ENCODE data around the gene SKAP1.
"Not testable (repeated sequence)": the region's sequence is repeated elsewhere in the genome, so short reads cannot be mapped to it uniquely, and the experiment has no call there.

The SKAP1 gene

DNA sequence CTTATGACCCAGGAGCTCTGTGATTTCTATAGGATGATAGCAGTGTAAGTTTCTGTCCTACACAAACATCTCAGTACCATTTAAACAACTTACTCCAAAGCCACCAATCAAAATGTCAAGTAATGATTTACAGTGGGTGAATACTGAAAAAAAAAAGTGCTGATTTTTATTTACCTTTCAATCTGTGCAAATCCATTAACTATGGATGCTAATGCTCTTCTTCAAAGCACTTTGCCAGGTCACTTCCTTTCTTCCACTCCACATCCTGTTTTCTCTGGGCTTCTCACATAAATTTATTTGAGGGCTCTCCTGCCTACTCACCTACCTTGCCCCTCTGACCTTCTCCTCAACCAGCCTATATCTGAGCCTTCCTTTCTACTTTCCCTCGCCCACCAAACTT, 101.6 kb downstream of the SKAP1 start:
- DNase-seq (ENCODE audit: low read depth in 2 of 2) = no peak

DNA sequence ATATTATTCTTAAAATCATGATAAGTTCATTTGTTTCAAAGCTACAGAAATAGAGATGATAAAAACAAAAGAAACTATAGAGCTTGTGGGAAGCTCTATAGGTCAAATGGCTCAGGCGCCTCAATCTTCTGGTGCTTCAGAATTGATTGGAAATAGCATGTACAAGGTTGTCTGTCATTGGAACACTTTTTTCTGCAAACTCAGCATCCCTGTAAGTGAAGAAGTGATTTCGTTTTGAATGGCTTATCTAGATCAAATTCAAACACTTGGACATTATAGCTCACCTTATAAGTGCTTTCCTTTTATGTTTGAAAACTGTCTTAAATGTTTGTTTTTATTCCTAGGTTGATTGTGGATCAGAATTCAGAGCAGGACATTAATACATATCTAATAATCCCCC, 103.7 kb downstream of the SKAP1 start:
- DNase-seq (ENCODE audit: low read depth in 2 of 2) = no peak

- no peak for DNase-seq (ENCODE audit: low read depth in 2 of 2)
These were observed 108.0 kb downstream of the SKAP1 start for GRCh38 chr17:48322060-48322459.

DNA sequence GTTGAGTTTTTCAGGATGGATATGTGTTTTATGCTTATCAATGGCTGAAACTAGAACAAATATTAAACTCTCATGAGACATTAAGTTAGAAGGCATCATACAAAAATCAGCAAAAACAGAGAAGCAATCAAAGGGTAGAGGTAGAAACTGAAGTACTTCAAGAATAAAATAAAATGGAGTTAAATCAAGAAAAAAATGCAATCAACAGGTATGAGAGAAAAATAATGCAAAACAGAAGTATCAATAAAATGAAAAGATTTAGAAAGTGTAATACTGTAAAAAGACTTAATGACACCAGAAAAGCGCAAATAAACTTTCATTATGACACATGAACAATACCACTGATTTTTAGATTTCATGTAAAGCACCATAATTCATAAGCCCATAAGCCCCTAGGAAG, 112.3 kb downstream of the SKAP1 start:
- no peak for DNase-seq (ENCODE audit: low read depth in 2 of 2)

- DNase-seq (ENCODE audit: low read depth in 2 of 2) = no peak
These were observed 115.3 kb downstream of the SKAP1 start for GRCh38 chr17:48314716-48315115.

DNA sequence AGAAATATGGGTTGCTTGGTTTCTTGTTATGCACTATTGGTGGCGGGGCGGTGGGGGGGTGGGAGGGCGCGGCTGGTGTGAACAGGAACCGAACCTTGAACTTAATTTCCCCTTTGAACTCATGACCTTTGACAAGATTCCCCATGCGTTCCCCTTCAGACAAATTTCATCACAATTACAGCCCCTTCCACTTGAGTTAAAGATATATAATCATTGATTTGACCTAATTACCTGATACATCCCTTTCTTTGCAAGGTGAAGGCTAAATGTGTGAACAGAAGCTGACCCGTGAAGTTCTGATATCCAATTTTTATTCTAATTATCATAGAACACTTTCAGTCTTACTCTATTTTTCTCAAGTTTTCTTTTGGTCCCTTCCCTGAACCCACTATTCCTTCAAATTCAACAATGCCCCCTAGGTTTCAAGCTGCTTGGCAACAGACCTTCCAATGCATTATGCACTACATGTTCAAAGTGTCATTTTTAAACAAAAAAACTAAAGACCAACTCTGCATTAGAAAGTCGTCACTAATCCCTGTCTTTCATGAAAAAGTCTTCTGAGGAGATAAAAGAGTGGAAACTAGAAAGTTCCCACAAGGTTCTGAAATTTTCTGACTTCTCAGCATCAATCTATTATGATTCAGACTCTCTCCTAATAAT, 116.8 kb downstream of the SKAP1 start:
- no peak for DNase-seq (ENCODE audit: low read depth in 2 of 2)

- DNase-seq (ENCODE audit: low read depth in 2 of 2) = no peak
These were observed 118.7 kb downstream of the SKAP1 start for GRCh38 chr17:48311324-48311723.

DNA sequence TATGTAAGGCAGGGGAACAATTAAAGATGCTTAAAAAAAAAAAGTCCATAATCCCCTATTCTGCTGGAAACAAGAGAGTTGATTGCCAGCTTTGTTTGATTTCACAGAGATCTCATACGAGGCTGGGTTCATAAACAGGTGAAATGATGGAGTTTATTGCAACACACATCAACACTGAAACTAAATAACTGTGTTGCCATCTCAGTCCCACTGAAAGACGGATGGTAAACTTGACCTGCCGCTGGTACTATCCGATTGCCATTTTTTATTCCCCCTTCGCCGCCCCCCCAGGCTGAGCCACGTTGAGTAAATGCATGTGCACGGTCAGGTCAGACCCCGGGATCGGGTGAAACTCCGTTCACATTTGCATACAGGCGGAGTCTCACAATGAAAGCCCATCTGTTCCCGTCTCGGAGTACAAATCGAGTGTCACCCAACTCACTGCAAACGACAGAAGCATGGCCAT, 119.2 kb downstream of the SKAP1 start:
- DNase-seq (ENCODE audit: low read depth in 2 of 2) = no peak

DNA sequence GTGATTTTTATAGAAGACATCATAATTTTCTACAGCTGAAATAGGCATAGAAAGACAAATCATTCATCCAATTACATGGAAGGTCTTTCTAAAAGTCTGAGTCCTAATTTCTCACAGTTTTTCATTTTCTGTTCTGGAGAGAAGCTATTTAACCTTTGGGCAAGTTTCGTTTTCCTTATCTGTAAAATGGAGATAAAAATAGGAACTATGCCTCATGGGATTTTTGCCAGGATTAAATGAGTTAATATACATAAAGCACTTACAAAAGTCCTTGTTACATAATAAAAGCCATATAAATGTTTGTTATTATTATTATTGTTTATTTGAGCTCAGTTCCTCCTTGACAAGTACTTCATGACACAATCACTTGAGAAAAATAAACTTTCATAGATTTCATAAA, 121.4 kb downstream of the SKAP1 start:
- DNase-seq (ENCODE audit: low read depth in 2 of 2) = no peak

- DNase-seq (ENCODE audit: low read depth in 2 of 2) = peak in 1 of 2 donors; percentile 23
These were observed 122.1 kb downstream of the SKAP1 start for GRCh38 chr17:48307814-48308411.

- no peak for DNase-seq (ENCODE audit: low read depth in 2 of 2)
These were observed 122.8 kb downstream of the SKAP1 start for GRCh38 chr17:48307255-48307654.

DNA sequence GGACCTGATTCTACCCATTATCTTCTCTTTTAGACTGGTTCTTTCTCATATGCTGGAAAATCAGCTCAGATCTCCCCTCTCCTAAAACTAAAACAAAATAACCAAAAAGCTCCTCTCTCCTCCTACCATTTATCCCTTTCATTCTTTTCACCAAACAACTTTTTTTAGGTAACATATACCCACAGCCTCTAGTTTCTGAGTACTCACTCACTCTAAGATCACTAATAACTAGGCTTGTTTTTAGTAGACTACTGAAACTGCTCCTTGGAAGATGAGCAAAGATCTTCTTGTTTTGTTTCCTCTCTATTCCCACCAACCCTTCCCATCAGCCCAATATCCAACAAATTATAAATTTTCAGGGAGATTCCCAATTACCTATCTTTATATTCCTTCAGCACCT, 129.0 kb downstream of the SKAP1 start:
- DNase-seq (ENCODE audit: low read depth in 2 of 2) = no peak

GRCh38 chr17:48299760-48300159, 130.3 kb downstream of the SKAP1 start:
- DNase-seq (ENCODE audit: low read depth in 2 of 2) = no peak

GRCh38 chr17:48297825-48298224, 132.2 kb downstream of the SKAP1 start:
- DNase-seq (ENCODE audit: low read depth in 2 of 2) = no peak

DNA sequence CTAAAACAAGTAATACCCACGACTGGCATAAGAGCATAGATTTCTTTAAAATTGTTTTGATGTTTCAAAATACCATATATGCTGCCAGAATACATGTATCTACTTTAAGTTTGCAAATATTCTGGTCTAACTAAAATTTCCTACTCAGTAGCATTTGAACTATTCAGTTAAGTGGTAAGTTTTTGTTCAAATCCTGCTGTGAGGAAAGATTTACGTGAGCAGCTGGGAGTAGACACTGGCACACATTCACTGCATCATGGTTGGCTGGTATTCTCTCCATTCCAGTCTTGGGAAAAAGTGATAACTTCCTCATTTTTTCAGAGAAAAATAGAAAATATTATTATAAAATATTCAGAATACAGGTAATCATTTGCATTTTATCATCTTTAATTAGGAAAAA, 133.6 kb downstream of the SKAP1 start:
- DNase-seq (ENCODE audit: low read depth in 2 of 2) = no peak

GRCh38 chr17:48295362-48296288, 134.4 kb downstream of the SKAP1 start:
- no peak for DNase-seq (ENCODE audit: low read depth in 2 of 2)

DNA sequence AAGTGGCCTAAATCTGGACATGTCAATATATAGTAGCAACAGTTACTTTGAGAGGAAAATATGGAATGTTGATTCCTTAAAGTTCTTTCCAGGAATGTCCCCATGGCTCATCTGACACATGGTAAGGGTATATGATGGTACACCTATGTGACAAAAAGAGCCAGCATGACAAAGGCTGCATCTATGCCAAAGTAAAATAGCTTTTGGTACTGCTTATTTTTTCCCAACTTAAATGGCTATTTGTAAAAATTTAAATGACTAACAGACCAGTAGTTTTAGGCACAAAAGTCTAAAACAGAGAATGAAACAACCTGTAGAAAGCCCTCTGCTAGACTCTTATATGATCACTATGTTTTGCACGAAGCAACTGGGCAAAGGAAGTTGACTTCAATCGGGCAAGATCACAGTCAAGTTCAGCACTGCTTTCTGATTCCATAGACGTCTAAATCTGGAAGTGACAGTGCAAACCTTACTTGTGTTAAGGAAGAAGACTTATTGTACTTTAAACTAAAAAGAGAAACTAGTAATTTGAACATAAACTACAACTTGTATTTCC, 135.1 kb downstream of the SKAP1 start:
- DNase-seq (ENCODE audit: low read depth in 2 of 2) = no peak

- no peak for DNase-seq (ENCODE audit: low read depth in 2 of 2)
These were observed 135.8 kb downstream of the SKAP1 start for GRCh38 chr17:48294020-48294805.

- DNase-seq (ENCODE audit: low read depth in 2 of 2) = no peak
These were observed 136.5 kb downstream of the SKAP1 start for GRCh38 chr17:48293319-48294019.

GRCh38 chr17:48290378-48290777, 139.6 kb downstream of the SKAP1 start:
- DNase-seq (ENCODE audit: low read depth in 2 of 2) = no peak

- DNase-seq (ENCODE audit: low read depth in 2 of 2) = not testable (repeated sequence)
These were observed 143.1 kb downstream of the SKAP1 start for GRCh38 chr17:48286917-48287316.

Data from stimulated activated CD8-positive, alpha-beta memory T cell treated with anti-CD3 and anti-CD28 coated beads, Interleukin-15, amount 100 ng/mL, for 48 hours (primary cell).